ENCODE results near the gene GATAD2B. TPM values are rescaled to one million over a fixed set of nuclear protein-coding genes. Genes with fewer than 3 reads are reported as not detected.

Gene GATAD2B
- total RNA-seq, 2 experiments from 2014 or later: 59.5 to 59.8 TPM

DNA sequence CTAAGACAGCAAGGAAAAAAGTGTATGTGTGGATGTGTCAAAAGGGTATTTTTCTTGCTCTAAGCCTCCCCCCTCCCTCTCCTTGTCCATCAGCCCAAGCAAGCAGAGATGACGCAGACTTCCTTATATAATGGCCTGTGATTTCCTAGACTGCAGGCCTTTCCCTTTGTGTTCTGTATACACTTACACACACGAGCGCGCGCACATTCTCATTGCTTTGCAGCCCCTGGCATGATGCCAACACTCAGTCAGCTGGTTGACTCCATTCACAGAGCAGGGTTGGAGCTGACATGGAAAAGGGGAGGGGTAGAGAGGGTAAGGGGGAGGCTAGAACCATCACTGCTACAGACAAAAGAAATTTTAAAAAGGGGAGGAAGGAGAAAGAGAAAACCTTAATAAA is 41.8 kb downstream of the GATAD2B start:
- no peaks in the 10 kb centered on the region for H3K27me3 Mint-ChIP-seq
- H3K36me3 Mint-ChIP-seq (ENCODE audit: low read depth): peaks cover 12% of the 10 kb centered on the region
- peak; percentile 58 for DNase-seq
- no peaks in the 10 kb centered on the region for H3K9me3 Mint-ChIP-seq
- no peak overlapping the region for H3K4me3 Mint-ChIP-seq
- ChIA-PET POLR2A (interaction anchor here (0.7 to 2.8 kb wide), 6 partner anchors 12 to 84 kb away, joined by 3 to 11 read pairs (median 4); partner anchors contain the start of gene GATAD2B), CTCF (interaction anchor here (1.4 kb wide), 1 partner anchor 31 kb away, joined by 3 read pairs; no protein-coding TSS in a partner anchor)
- H3K4me1 Mint-ChIP-seq (ENCODE audit: low read depth): peaks cover 18% of the 10 kb centered on the region
- TF ChIP-seq, protein P1, sequence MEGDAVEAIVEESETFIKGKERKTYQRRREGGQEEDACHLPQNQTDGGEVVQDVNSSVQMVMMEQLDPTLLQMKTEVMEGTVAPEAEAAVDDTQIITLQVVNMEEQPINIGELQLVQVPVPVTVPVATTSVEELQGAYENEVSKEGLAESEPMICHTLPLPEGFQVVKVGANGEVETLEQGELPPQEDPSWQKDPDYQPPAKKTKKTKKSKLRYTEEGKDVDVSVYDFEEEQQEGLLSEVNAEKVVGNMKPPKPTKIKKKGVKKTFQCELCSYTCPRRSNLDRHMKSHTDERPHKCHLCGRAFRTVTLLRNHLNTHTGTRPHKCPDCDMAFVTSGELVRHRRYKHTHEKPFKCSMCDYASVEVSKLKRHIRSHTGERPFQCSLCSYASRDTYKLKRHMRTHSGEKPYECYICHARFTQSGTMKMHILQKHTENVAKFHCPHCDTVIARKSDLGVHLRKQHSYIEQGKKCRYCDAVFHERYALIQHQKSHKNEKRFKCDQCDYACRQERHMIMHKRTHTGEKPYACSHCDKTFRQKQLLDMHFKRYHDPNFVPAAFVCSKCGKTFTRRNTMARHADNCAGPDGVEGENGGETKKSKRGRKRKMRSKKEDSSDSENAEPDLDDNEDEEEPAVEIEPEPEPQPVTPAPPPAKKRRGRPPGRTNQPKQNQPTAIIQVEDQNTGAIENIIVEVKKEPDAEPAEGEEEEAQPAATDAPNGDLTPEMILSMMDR (IDR thresholded peaks at IDR 0.05): no peak
- intact Hi-C loops (cut with micrococcal nuclease): no loop called here
- peak; percentile 72 for ATAC-seq
- no peak overlapping the region for H3K27ac Mint-ChIP-seq

GRCh38 chr1:153880024-153880423 is 42.7 kb downstream of the GATAD2B start:
- no peak for ATAC-seq
- TF ChIP-seq, protein P1 (IDR thresholded peaks at IDR 0.05): no peak
- ChIA-PET CTCF (no interaction called here), POLR2A (interaction anchor here (0.7 kb wide), 1 partner anchor 83 kb away, joined by 3 read pairs; no protein-coding TSS in a partner anchor)
- Mint-ChIP-seq H3K9me3 (no peaks in the 10 kb centered on the region), H3K4me3 (no peak overlapping the region), H3K27ac (no peak overlapping the region), H3K4me1 (ENCODE audit: low read depth) (peaks cover 23% of the 10 kb centered on the region), H3K27me3 (no peaks in the 10 kb centered on the region), H3K36me3 (ENCODE audit: low read depth) (peaks cover 16% of the 10 kb centered on the region)
- intact Hi-C loops (cut with micrococcal nuclease): no loop called here
- DNase-seq: no peak

DNA sequence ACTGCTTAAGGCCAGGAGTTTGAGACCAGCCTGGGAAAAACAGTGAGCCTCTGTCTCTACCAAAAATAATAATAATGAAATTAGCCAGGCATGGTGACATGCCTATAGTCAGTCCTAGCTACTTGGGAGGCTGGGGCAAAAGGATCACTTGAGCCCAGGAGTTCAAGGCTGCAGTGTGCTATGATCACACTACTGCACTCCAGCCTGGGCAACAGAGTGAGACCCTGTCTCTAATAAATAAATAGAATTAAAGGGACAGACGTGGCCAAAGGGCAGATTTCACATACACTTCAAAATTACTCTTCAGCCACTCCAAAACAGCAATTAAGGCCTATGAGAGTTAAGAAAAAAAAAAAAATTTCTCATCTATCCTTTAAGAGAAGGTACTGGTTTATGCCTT is 45.7 kb downstream of the GATAD2B start:
- Mint-ChIP-seq H3K27me3 (no peaks in the 10 kb centered on the region), H3K4me3 (no peak overlapping the region), H3K9me3 (no peaks in the 10 kb centered on the region), H3K36me3 (ENCODE audit: low read depth) (peaks cover 15% of the 10 kb centered on the region), H3K4me1 (ENCODE audit: low read depth) (peaks cover 32% of the 10 kb centered on the region), H3K27ac (no peak overlapping the region)
- ATAC-seq: no peak
- no peak for DNase-seq
- ChIA-PET POLR2A (interaction anchor here (0.6 kb wide), 1 partner anchor 49 kb away, joined by 3 read pairs; no protein-coding TSS in a partner anchor), CTCF (interaction anchor here (1.9 kb wide), 1 partner anchor 80 kb away, joined by 5 read pairs; no protein-coding TSS in a partner anchor)
- TF ChIP-seq, protein P1 (IDR thresholded peaks at IDR 0.05): no peak
- intact Hi-C loops (cut with micrococcal nuclease): no loop called here

DNA sequence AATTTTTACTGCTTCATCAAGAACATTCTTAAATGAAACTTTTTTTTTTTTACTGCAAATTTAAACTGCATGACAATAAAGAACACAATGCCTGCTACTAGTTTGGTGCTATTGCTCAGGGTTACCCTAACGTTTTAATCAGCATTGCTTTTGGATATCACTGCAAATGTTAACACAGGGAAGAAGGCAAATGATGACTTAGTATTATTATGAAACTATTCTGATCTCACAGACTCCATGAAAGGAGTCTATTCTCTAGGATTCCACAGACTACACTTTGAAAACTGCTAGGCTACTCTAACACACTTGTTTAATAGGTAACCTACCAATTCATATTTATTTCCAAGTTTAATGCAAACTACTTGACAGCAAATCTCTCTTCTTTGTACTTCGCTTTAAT is 49.8 kb downstream of the GATAD2B start:
- peaks cover 18% of the 10 kb centered on the region for H3K36me3 Mint-ChIP-seq (ENCODE audit: low read depth)
- peaks cover 40% of the 10 kb centered on the region for H3K4me1 Mint-ChIP-seq (ENCODE audit: low read depth)
- ChIA-PET CTCF (no interaction called here), POLR2A (no interaction called here)
- no peaks in the 10 kb centered on the region for H3K27me3 Mint-ChIP-seq
- no peaks in the 10 kb centered on the region for H3K9me3 Mint-ChIP-seq
- no peak overlapping the region for H3K27ac Mint-ChIP-seq
- intact Hi-C loops (cut with micrococcal nuclease): no loop called here
- TF ChIP-seq, protein P1 (IDR thresholded peaks at IDR 0.05): no peak
- no peak for ATAC-seq
- H3K4me3 Mint-ChIP-seq: no peak overlapping the region
- no peak for DNase-seq

DNA sequence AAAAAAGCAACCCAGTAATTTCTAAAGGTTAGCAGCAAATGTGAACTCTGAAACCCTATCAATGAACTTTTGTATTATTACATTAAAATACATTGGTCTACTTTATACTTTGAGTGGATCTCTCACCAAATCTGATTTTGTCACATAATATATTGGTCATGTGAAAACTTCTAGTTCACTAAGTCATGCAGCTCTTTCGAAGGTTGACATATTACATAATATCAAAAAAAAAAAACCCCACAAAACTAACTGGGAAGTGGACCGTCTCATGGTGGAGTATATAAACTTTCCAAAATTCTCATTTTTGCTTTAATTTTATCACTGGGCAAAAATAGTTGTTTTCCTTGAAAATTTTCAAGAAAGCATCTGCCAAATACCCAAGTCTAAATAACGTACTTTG is 50.4 kb downstream of the GATAD2B start:
- intact Hi-C loops (cut with micrococcal nuclease): no loop called here
- POLR2A ChIA-PET: no interaction called here
- CTCF ChIA-PET: no interaction called here
- no peaks in the 10 kb centered on the region for H3K27me3 Mint-ChIP-seq
- H3K36me3 Mint-ChIP-seq (ENCODE audit: low read depth): peaks cover 18% of the 10 kb centered on the region
- TF ChIP-seq, protein P1 (IDR thresholded peaks at IDR 0.05): no peak
- H3K9me3 Mint-ChIP-seq: no peaks in the 10 kb centered on the region
- H3K4me1 Mint-ChIP-seq (ENCODE audit: low read depth): peaks cover 40% of the 10 kb centered on the region
- no peak for ATAC-seq
- no peak overlapping the region for H3K27ac Mint-ChIP-seq
- DNase-seq: no peak
- no peak overlapping the region for H3K4me3 Mint-ChIP-seq

Data from activated CD8-positive, alpha-beta T cell treated with anti-CD3 and anti-CD28 coated beads for 36 hours (primary cell).